Endothelial cell (in vitro differentiated cells): ENCODE measurements around the gene METTL13. TPM values are rescaled to one million over a fixed set of nuclear protein-coding genes. Genes with fewer than 3 reads are reported as not detected.

ENCODE experiments used
- DNase-seq: peaks from one replicate; pipeline ENCODE4 v3.0.0; 2021; ENCODE audit warnings: low spot score
- H3K27ac Mint-ChIP-seq: one replicate; pipeline ENCODE4 v1.8.0; 2021; ENCODE audit warnings: mixed read lengths, inconsistent platforms; ENCODE audit not compliant: unreplicated experiment
- H3K27me3 Mint-ChIP-seq: one replicate; pipeline ENCODE4 v1.8.0; 2021; ENCODE audit warnings: mild to moderate bottlenecking, moderate library complexity, mixed read lengths, inconsistent platforms; ENCODE audit not compliant: unreplicated experiment
- H3K36me3 Mint-ChIP-seq: one replicate; pipeline ENCODE4 v1.8.0; 2021; ENCODE audit warnings: mild to moderate bottlenecking, low read depth, mixed read lengths, inconsistent platforms; ENCODE audit not compliant: unreplicated experiment
- H3K4me1 Mint-ChIP-seq: one replicate; pipeline ENCODE4 v1.8.0; 2021; ENCODE audit warnings: mild to moderate bottlenecking, mixed read lengths, inconsistent platforms; ENCODE audit not compliant: unreplicated experiment
- H3K4me3 Mint-ChIP-seq: one replicate; pipeline ENCODE4 v1.8.0; 2021; ENCODE audit warnings: mild to moderate bottlenecking, mixed read lengths, inconsistent platforms; ENCODE audit not compliant: unreplicated experiment
- H3K9me3 Mint-ChIP-seq: one replicate; pipeline ENCODE4 v1.8.0; 2021; ENCODE audit warnings: mixed read lengths, inconsistent platforms; ENCODE audit not compliant: unreplicated experiment
- total RNA-seq: library from RNA; stranded (reverse); fragmentation: NEBNext Ultra II Directional; extraction: Animal tissue kit (Norgen Biotek cat#: 25700); gene quantifications from one replicate; pipeline ENCODE4 v1.2.1, GENCODE V29; 2021; ENCODE audit not compliant: unreplicated experiment
- TF ChIP-seq, protein P1 (sequence below): fragments of 200-600 bp; sonication (generic); IDR thresholded peaks from one replicate; pipeline ENCODE4 v1.5.0; 2021; ENCODE audit warnings: antibody characterized with exemption; ENCODE audit not compliant: unreplicated experiment

METTL13 gene
- total RNA-seq, 1 donor from 2014 or later: 22.1 TPM

DNA sequence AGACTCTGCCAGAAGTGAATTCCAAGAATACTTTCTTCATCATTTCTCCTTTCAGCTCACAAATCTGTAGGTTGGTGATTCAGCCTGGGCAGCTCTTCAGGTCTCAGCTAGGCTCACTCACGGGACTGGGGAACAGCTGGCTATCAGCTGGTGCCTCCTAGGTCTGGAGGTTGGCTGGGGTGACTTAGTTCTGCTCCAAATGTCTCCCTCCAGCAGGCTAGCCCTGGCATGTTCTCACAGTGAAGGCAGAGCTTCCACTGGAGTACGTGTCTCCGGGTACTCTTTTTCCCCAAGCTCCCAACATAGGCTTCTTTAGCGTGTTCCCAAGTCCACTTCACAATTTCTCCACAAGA lies 27.1 kb upstream of the METTL13 start:
- peaks cover 2% of the 10 kb centered on the region for H3K27me3 Mint-ChIP-seq
- peak overlapping the region; percentile 19 for H3K27ac Mint-ChIP-seq
- DNase-seq: no peak
- H3K36me3 Mint-ChIP-seq: peaks cover 7% of the 10 kb centered on the region
- TF ChIP-seq, protein P1, sequence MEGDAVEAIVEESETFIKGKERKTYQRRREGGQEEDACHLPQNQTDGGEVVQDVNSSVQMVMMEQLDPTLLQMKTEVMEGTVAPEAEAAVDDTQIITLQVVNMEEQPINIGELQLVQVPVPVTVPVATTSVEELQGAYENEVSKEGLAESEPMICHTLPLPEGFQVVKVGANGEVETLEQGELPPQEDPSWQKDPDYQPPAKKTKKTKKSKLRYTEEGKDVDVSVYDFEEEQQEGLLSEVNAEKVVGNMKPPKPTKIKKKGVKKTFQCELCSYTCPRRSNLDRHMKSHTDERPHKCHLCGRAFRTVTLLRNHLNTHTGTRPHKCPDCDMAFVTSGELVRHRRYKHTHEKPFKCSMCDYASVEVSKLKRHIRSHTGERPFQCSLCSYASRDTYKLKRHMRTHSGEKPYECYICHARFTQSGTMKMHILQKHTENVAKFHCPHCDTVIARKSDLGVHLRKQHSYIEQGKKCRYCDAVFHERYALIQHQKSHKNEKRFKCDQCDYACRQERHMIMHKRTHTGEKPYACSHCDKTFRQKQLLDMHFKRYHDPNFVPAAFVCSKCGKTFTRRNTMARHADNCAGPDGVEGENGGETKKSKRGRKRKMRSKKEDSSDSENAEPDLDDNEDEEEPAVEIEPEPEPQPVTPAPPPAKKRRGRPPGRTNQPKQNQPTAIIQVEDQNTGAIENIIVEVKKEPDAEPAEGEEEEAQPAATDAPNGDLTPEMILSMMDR: no peak
- no peaks in the 10 kb centered on the region for H3K9me3 Mint-ChIP-seq
- no peak overlapping the region for H3K4me3 Mint-ChIP-seq
- peaks cover 5% of the 10 kb centered on the region for H3K4me1 Mint-ChIP-seq

DNA sequence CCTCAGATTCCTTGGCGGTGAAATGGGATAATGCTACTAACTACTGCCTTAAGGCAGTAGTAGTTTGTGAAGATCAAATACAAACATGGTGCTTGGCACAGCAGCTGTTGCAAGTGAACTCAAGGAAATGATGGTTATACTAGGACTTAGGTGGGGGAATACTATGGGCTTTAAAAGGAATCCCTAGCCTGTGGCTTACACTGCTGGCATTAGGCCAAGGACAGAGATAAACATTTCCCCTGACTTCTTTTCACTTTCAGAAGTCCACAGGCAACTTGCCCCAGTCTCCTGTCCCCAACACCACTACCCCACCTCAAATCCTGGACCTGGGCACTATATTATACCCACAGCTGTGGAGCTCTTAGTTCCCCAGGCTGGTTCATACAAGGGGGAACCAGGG lies 26.5 kb upstream of the METTL13 start:
- Mint-ChIP-seq H3K27ac (no peak overlapping the region), H3K27me3 (peaks cover 2% of the 10 kb centered on the region), H3K4me3 (no peak overlapping the region), H3K36me3 (peaks cover 7% of the 10 kb centered on the region), H3K4me1 (peaks cover 5% of the 10 kb centered on the region), H3K9me3 (no peaks in the 10 kb centered on the region)
- DNase-seq: no peak
- TF ChIP-seq, protein P1: no peak

DNA sequence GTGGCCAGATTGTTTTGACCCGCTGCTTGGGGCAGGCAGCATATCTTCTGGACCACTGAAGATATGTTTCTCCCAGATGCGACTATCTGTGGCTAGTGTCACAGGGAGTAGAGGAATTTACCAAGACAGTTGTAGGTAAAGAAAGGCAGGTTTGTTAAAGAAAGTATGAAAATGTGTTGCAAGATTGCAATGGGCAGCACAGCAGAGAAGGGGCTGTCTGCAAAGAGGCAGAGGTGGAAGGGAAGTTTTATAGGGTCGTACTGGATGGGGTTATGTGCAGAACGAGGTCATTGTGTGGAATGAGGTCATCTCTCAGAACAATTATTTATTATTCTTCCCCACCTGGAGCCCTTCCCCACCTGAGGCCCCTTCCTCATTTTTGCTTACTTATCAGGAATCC lies 24.6 kb upstream of the METTL13 start:
- peaks cover 2% of the 10 kb centered on the region for H3K27me3 Mint-ChIP-seq
- no peaks in the 10 kb centered on the region for H3K9me3 Mint-ChIP-seq
- no peak overlapping the region for H3K4me3 Mint-ChIP-seq
- no peak for DNase-seq
- TF ChIP-seq, protein P1: no peak
- no peak overlapping the region for H3K27ac Mint-ChIP-seq
- peaks cover 5% of the 10 kb centered on the region for H3K4me1 Mint-ChIP-seq
- H3K36me3 Mint-ChIP-seq: peaks cover 7% of the 10 kb centered on the region

DNA sequence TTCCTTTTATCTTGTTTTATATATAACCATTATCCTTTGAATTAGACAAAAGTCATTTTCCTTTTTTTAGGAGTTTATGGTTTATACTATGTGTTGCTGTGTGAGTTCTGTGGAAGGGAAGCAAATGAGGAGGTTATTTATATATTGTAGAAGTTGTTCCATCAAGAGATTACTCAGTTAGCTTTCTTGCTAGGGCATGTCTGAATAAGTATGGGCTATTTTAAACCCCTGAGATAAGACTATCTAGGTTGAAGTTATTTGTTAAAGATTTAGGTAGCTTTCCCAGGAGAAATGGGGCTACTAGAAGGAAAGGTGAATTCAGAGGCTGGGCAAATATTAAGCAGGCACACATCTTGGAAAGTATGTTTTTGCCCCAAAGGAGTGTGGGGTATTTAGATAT lies 23.4 kb upstream of the METTL13 start:
- no peak overlapping the region for H3K27ac Mint-ChIP-seq
- DNase-seq: no peak
- H3K4me1 Mint-ChIP-seq: peaks cover 5% of the 10 kb centered on the region
- H3K27me3 Mint-ChIP-seq: peaks cover 2% of the 10 kb centered on the region
- no peak overlapping the region for H3K4me3 Mint-ChIP-seq
- H3K36me3 Mint-ChIP-seq: peaks cover 7% of the 10 kb centered on the region
- H3K9me3 Mint-ChIP-seq: no peaks in the 10 kb centered on the region
- TF ChIP-seq, protein P1: no peak

DNA sequence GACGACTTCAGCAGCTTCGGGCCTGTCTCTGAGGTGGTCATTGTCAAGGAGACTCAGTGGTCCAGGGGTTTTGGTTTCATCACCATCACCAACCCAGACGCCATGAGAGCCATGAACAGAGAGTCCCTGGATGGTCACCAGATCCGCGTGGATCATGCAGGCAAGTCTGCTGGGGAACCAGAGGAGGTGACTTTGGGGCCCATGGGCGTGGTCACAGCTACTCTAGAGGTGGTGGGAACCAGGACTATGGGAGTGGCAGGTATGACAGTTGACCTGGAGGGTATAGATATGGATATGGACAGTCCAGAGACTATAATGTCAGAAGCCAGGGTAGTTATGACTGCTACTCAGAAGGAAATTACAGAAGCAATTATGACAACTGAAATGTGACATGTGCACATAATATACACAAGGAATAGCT lies 19.3 kb upstream of the METTL13 start:
- Mint-ChIP-seq H3K4me1 (no peaks in the 10 kb centered on the region), H3K9me3 (no peaks in the 10 kb centered on the region), H3K27ac (no peak overlapping the region), H3K36me3 (no peaks in the 10 kb centered on the region), H3K4me3 (no peak overlapping the region), H3K27me3 (no peaks in the 10 kb centered on the region)
- DNase-seq: no peak
- TF ChIP-seq, protein P1: no peak
